K562 (cell line): ENCODE measurements around the gene XRRA1. TPM values are rescaled to one million over a fixed set of nuclear protein-coding genes. Genes with fewer than 3 reads are reported as not detected.

Source experiments
- ATAC-seq: fragments of 200-7000 bp; cut with Tn5 transposase; 3 replicates; pipeline ENCODE4 v1.9.1; 2020; ENCODE audit warnings: moderate library complexity
- BruUV-seq: library from RNA; stranded (reverse); fragments of 400-500 nt; replicated peaks from 2 replicates; lab custom pipeline; 2021; lab: Mats Ljungman, UMichigan
- CTCF ChIA-PET: fragments of 300-600 bp; formaldehyde crosslinking; extraction: SDS; loops from one replicate; lab custom pipeline; 2021; ENCODE audit warnings: low intra/inter-chr PET ratio; lab: Yijun Ruan, JAX
- POLR2A ChIA-PET: fragments of 300-600, 350-650 bp; sonication (Branson Sonifier 250); formaldehyde crosslinking; extraction: SDS; loops from one replicate; lab custom pipeline; 2021; ENCODE audit warnings: antibody characterized with exemption, inconsistent platforms; lab: Yijun Ruan, JAX
- DNase-seq, 4 experiments: peaks; one replicate each; pipeline versions ENCODE4 v3.0.0 to v3.0.0-alpha.2; 2011 to 2018; ENCODE audit warnings: low spot score in 3 of 4, mixed read lengths in 3 of 4; ENCODE audit errors: extremely low read depth in 1 of 4
- FAIRE-seq: peaks from 2 replicates; lab custom pipeline; 2011; peaks lifted over from hg19 to GRCh38; lab: Jason Lieb, UNC
- H2AFZ ChIP-seq: 2 replicates; pipeline ENCODE4 v1.6.0; 2011; ENCODE audit warnings: low read depth, low read length, control low read depth, inconsistent platforms
- H3K27ac ChIP-seq: fragments of 200-600 bp; 3 replicates; pipeline ENCODE4 v1.8.0; 2011; ENCODE audit warnings: low read depth, mild to moderate bottlenecking, control low read depth, inconsistent platforms, low read length, moderate library complexity, mixed read lengths; ENCODE audit errors: extremely low read depth
- H3K27me3 ChIP-seq, 2 experiments: fragments of 300-600 bp in 1 of 2; 2 replicates in 1 of 2; 3 replicates in 1 of 2; pipeline versions ENCODE4 v1.6.0 to v1.8.0; 2011; ENCODE audit warnings: inconsistent platforms in 2 of 2, low read length in 2 of 2, mild to moderate bottlenecking in 1 of 2, mixed read lengths in 1 of 2, moderate library complexity in 1 of 2; ENCODE audit not compliant: control insufficient read depth in 2 of 2, insufficient read depth in 2 of 2
- H3K36me3 ChIP-seq: fragments of 300-600 bp; 3 replicates; pipeline ENCODE4 v1.8.0; 2011; ENCODE audit warnings: mild to moderate bottlenecking, low read length, inconsistent platforms; ENCODE audit not compliant: control insufficient read depth, insufficient read depth
- H3K4me1 ChIP-seq, 2 experiments: fragments of 200-600 bp in 1 of 2; replicated peaks in 1 of 2; 2 replicates in 1 of 2; 3 replicates in 1 of 2; pipeline versions ENCODE4 v1.5.1 to v1.8.0; 2011; ENCODE audit warnings: inconsistent platforms in 2 of 2, low read length in 2 of 2, mild to moderate bottlenecking in 1 of 2, mixed read lengths in 1 of 2, moderate library complexity in 1 of 2; ENCODE audit not compliant: control insufficient read depth in 2 of 2, insufficient read depth in 2 of 2
- H3K4me2 ChIP-seq: 2 replicates; pipeline ENCODE4 v1.6.1; 2011; ENCODE audit warnings: low read length, control low read depth, inconsistent platforms, mixed read lengths; ENCODE audit not compliant: insufficient read depth
- H3K4me3 ChIP-seq: fragments of 200-600 bp; sonication (generic), shearing (Covaris generic); 2 replicates; pipeline ENCODE4 v1.5.1; 2016; ENCODE audit warnings: control low read depth, inconsistent platforms
- H3K79me2 ChIP-seq: fragments of 200-600 bp; 3 replicates; pipeline ENCODE4 v1.8.0; 2011; ENCODE audit warnings: low read length, inconsistent platforms; ENCODE audit not compliant: control insufficient read depth, insufficient read depth
- H3K9ac ChIP-seq, 2 experiments: 2 replicates each; pipeline versions ENCODE4 v1.6.0 to v1.6.1; 2011; ENCODE audit warnings: low read depth in 2 of 2, low read length in 2 of 2, control low read depth in 1 of 2, inconsistent platforms in 1 of 2, mild to moderate bottlenecking in 1 of 2, mixed read lengths in 1 of 2; ENCODE audit not compliant: insufficient read depth in 1 of 2
- H3K9me1 ChIP-seq: one replicate; pipeline ENCODE4 v1.6.0; 2011; ENCODE audit warnings: inconsistent platforms, mild to moderate bottlenecking, low read length, moderate library complexity; ENCODE audit not compliant: control insufficient read depth, insufficient read depth
- H3K9me3 ChIP-seq: replicated peaks from 2 replicates; pipeline ENCODE4 v1.5.1; 2011; ENCODE audit warnings: low read depth, low read length, inconsistent platforms; ENCODE audit not compliant: control insufficient read depth, insufficient read depth
- H4K20me1 ChIP-seq: replicated peaks from 2 replicates; pipeline ENCODE4 v1.6.1; 2011; ENCODE audit warnings: low read length, inconsistent platforms, mixed read lengths; ENCODE audit not compliant: control insufficient read depth, insufficient read depth
- BCOR ChIP-seq: fragments of 450-650 bp; IDR thresholded peaks from 2 replicates; pipeline ENCODE4 v1.6.1; 2016
- CBX1 ChIP-seq: sonication (generic); IDR thresholded peaks from 2 replicates; pipeline ENCODE4 v1.6.1; 2016; ENCODE audit warnings: antibody characterized with exemption, low read depth, mild to moderate bottlenecking
- CBX8 ChIP-seq: fragments of 200-600 bp; sonication (generic); IDR thresholded peaks from 2 replicates; pipeline ENCODE4 v1.6.1; 2012; ENCODE audit warnings: borderline replicate concordance, mixed run types, low read depth, mild to moderate bottlenecking, moderate library complexity, mixed read lengths, low read length, control low read depth, inconsistent platforms; ENCODE audit not compliant: poor library complexity, severe bottlenecking; ENCODE audit errors: extremely low read depth
- CCNT2 ChIP-seq: IDR thresholded peaks from 2 replicates; pipeline ENCODE4 v1.6.1; 2011; ENCODE audit warnings: borderline replicate concordance, low read depth, mild to moderate bottlenecking, moderate library complexity, mixed read lengths, low read length; ENCODE audit not compliant: insufficient read length; ENCODE audit errors: extremely low read depth
- HNRNPLL ChIP-seq: fragments of 200-400 bp; formaldehyde crosslinking; IDR thresholded peaks from 2 replicates; pipeline ENCODE4 v1.6.1; 2017; ENCODE audit warnings: low read length, low read depth, mild to moderate bottlenecking; ENCODE audit not compliant: poor library complexity, severe bottlenecking
- PRMT5 ChIP-seq: sonication (generic); formaldehyde crosslinking; IDR thresholded peaks from 2 replicates; pipeline ENCODE4 v1.5.0; 2020; ENCODE audit warnings: missing genetic modification reagents
- RAD21 ChIP-seq, 2 experiments: fragments of 250-450 bp in 1 of 2; fragments of 450-650 bp in 1 of 2; sonication (Bioruptor Pico) in 1 of 2; formaldehyde crosslinking in 1 of 2; IDR thresholded peaks in 1 of 2; conservative IDR thresholded peaks in 1 of 2; 2 replicates each; pipeline versions ENCODE4 v1.4.0 to v1.8.0; 2020 to 2022; ENCODE audit warnings: mild to moderate bottlenecking in 2 of 2, moderate library complexity in 1 of 2
- SMC3 ChIP-seq: conservative IDR thresholded peaks from 2 replicates; pipeline ENCODE4 v1.6.1; 2011; ENCODE audit warnings: low read depth, low read length, improper control_type of control experiment; ENCODE audit not compliant: insufficient read depth
- TCF7L2 ChIP-seq: fragments of 150-350 bp; IDR thresholded peaks from 2 replicates; pipeline ENCODE4 v1.6.1; 2016; ENCODE audit warnings: low read depth, mild to moderate bottlenecking, low read length, moderate library complexity
- ZFP36 ChIP-seq: fragments of 150-350 bp; IDR thresholded peaks from 2 replicates; pipeline ENCODE4 v1.6.1; 2018; ENCODE audit warnings: low read length, low read depth; ENCODE audit not compliant: partially characterized antibody
- ZFX ChIP-seq: sonication (generic); formaldehyde crosslinking; IDR thresholded peaks from 2 replicates; pipeline ENCODE4 v1.8.0; 2022; ENCODE audit warnings: mild to moderate bottlenecking, missing genetic modification reagents, moderate library complexity
- ZNF133 ChIP-seq: fragments of 250-450 bp; sonication (Bioruptor Pico); IDR thresholded peaks from 2 replicates; pipeline ENCODE4 v1.4.0; 2020; ENCODE audit warnings: mild to moderate bottlenecking
- ZNF766 ChIP-seq: fragments of 200-800 bp; sonication (Bioruptor generic); conservative IDR thresholded peaks from 2 replicates; pipeline ENCODE4 v1.6.1; 2016; ENCODE audit warnings: missing genetic modification characterization, missing compliant biosample characterization
- WGBS: fragments of 100-300 bp; shearing (Covaris generic); methylation state at CpG from one replicate; pipeline ENCODE4 v1.1.6; 2016; ENCODE audit warnings: low coverage, mixed read lengths; ENCODE audit not compliant: insufficient coverage; ENCODE audit errors: missing lambda C conversion rate; 5-methylcytosine and 5-hydroxymethylcytosine counted together
- in situ Hi-C: fragments of 300-500 bp; cut with MboI; formaldehyde crosslinking; loops from 4 replicates; pipeline ENCODE4 v1.15.0; 2018; ENCODE audit warnings: inconsistent platforms, mixed read lengths
- intact Hi-C: fragments of 100-400 bp; cut with micrococcal nuclease; formaldehyde crosslinking; loops from 2 replicates; pipeline ENCODE4 v1.14.2; 2022
- polyA plus RNA-seq, 8 experiments: library from polyadenylated mRNA; depleted of rRNA in 4 of 8; stranded (reverse) in 5 of 8; unstranded in 3 of 8; fragments of >200 nt; fragmentation: Nextera tagmentation in 2 of 8; fragmentation: Illumina TruSeq in 1 of 8; extraction: Ambion mirVana in 2 of 8; extraction: Trizol in 1 of 8; gene quantifications; 2 replicates each; pipeline versions ENCODE4 v1.2.1 to v1.2.3, GENCODE V29; 2011 to 2014; ENCODE audit warnings: inconsistent platforms in 1 of 8, missing spikeins in 1 of 8
- total RNA-seq, 7 experiments: library from RNA; depleted of rRNA in 6 of 7; stranded (reverse); fragments of >200 nt in 6 of 7; fragmentation: Illumina TruSeq in 2 of 7; extraction: Trizol in 2 of 7; gene quantifications; 2 replicates each; pipeline versions ENCODE4 v1.2.1 to v1.2.3, GENCODE V29; 2011 to 2021; ENCODE audit warnings: low replicate concordance in 1 of 7
- TF ChIP-seq, protein P1 (sequence below): fragments of 450-650 bp; IDR thresholded peaks from 2 replicates; pipeline ENCODE4 v1.6.1; 2017; ENCODE audit warnings: antibody characterized with exemption

The XRRA1 gene
- total and polyA plus RNA-seq, 9 of the 15 experiments (the other 6 are each of a cell fraction or from before 2014, with no cell fraction given): 5.0 to 22.5 (median 16.0) TPM

DNA sequence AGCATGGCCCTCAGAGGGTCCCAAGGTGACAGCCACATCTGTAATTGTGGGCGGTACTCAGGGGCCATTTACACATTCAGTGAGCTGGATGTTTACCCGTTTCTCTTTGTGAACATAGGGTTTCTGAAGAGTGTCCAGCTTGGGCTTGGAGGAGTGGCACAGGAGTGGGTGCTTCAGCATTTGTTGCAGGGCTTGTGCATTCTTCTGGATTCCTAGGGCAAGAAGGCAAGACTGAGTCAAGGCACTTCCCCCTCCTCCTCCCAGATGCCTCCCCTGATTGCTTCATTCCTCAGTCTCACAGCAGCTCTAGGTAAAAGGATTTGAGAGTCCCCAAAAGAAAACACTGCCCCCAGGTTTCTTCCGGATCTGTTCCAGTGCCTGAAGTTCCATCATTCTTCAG, 104.8 kb downstream of the XRRA1 start:
- Histone ChIP-seq H3K79me2 (no peaks in the 10 kb centered on the region), H3K9me3 (no peaks in the 10 kb centered on the region), H4K20me1 (no peaks in the 10 kb centered on the region), H3K27me3 (no peaks in the 10 kb centered on the region), H2AFZ (no peak overlapping the region), H3K4me2 (no peak overlapping the region), H3K36me3 (peaks cover 79% of the 10 kb centered on the region; the same call in 2 of the 3 replicates), H3K4me1 (peaks cover 0 to 3% of the 10 kb centered on the region in 2 experiments; a peak in 2 of 5 replicates), H3K9me1 (no peaks in the 10 kb centered on the region)
- in situ Hi-C loops: no loop called here
- POLR2A ChIA-PET: interaction anchor here (0.7 kb wide), 1 partner anchor 148 kb away, joined by 3 read pairs; no protein-coding TSS in a partner anchor
- CTCF ChIA-PET: no interaction called here
- DNase-seq: no peak
- intact Hi-C loops: no loop called here
- TF ChIP-seq PRMT5 (no peak), ZFP36 (peak; percentile 52)
- TF ChIP-seq, all 486 proteins: peak for 1
- no TSS peak for BruUV-seq
- FAIRE-seq (no peak), ATAC-seq (no peak)
- WGBS: 86% methylated on average over 3 of the region's 3 CpGs
- no peak overlapping the region for H3K9ac ChIP-seq
- no peak overlapping the region for H3K27ac ChIP-seq
- H3K4me3 ChIP-seq: no peak overlapping the region

DNA sequence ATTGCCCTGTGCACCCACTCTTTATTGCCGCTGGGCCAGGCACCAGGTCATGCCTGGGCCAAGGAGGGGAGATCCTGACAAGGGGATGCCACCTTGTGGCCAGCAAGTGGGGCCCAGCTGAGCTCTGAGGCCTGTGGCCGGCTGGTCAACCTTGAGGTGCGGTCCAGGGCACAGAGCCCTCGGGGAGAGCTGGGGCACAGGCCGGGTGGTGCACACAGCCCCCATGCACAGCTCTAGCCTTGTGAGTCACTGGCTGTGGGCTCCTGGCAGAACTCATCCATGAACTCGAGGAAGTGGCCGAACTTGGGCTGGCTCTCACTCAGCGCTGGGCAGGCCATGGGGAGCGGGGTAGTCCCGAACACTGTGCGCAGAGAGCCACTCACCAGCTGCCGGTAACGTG, 105.9 kb downstream of the XRRA1 start:
- no peaks in the 10 kb centered on the region for H4K20me1 ChIP-seq
- no peaks in the 10 kb centered on the region for H3K27me3 ChIP-seq
- peaks cover 0 to 3% of the 10 kb centered on the region in 2 experiments; a peak in 2 of 5 replicates for H3K4me1 ChIP-seq
- H3K4me2 ChIP-seq: no peak overlapping the region
- no peaks in the 10 kb centered on the region for H3K79me2 ChIP-seq
- H3K4me3 ChIP-seq: no peak overlapping the region
- H3K36me3 ChIP-seq: peaks cover 81% of the 10 kb centered on the region; the same call in 2 of the 3 replicates
- WGBS: 95% methylated on average over 11 of the region's 13 CpGs
- H3K9ac ChIP-seq: peak overlapping the region in 1 of 2 experiments; percentile 30; a peak in 1 of 4 replicates
- no peak overlapping the region for H2AFZ ChIP-seq
- intact Hi-C loops: no loop called here
- no TSS peak for BruUV-seq
- FAIRE-seq (no peak), DNase-seq (no peak), ATAC-seq (peak; percentile 71)
- in situ Hi-C loops: no loop called here
- CTCF ChIA-PET: no interaction called here
- H3K27ac ChIP-seq: no peak overlapping the region
- POLR2A ChIA-PET: interaction anchor here (0.6 kb wide), 1 partner anchor 55 kb away, joined by 3 read pairs; no protein-coding TSS in a partner anchor
- H3K9me1 ChIP-seq: no peaks in the 10 kb centered on the region
- H3K9me3 ChIP-seq: no peaks in the 10 kb centered on the region
- TF ChIP-seq RAD21 (CRISPR knock-in tag; conservative IDR thresholded peaks at IDR 0.05 in 1 of 2, IDR thresholded peaks at IDR 0.05 in 1 of 2) (peak in 1 of 2 experiments; percentile 19; a peak in 1 of 4 replicates), SMC3 (no peak), CCNT2 (peak; percentile 19), ZFX (no peak), CBX8 (no peak), TCF7L2 (no peak), ZNF766 (CRISPR knock-in tag) (no peak), BCOR (no peak), ZNF133 (CRISPR knock-in tag) (no peak), CBX1 (no peak), HNRNPLL (no peak)
- TF ChIP-seq, protein P1, sequence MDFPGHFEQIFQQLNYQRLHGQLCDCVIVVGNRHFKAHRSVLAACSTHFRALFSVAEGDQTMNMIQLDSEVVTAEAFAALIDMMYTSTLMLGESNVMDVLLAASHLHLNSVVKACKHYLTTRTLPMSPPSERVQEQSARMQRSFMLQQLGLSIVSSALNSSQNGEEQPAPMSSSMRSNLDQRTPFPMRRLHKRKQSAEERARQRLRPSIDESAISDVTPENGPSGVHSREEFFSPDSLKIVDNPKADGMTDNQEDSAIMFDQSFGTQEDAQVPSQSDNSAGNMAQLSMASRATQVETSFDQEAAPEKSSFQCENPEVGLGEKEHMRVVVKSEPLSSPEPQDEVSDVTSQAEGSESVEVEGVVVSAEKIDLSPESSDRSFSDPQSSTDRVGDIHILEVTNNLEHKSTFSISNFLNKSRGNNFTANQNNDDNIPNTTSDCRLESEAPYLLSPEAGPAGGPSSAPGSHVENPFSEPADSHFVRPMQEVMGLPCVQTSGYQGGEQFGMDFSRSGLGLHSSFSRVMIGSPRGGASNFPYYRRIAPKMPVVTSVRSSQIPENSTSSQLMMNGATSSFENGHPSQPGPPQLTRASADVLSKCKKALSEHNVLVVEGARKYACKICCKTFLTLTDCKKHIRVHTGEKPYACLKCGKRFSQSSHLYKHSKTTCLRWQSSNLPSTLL: no peak
